ENCODE data around the gene LARGE1.

DNA sequence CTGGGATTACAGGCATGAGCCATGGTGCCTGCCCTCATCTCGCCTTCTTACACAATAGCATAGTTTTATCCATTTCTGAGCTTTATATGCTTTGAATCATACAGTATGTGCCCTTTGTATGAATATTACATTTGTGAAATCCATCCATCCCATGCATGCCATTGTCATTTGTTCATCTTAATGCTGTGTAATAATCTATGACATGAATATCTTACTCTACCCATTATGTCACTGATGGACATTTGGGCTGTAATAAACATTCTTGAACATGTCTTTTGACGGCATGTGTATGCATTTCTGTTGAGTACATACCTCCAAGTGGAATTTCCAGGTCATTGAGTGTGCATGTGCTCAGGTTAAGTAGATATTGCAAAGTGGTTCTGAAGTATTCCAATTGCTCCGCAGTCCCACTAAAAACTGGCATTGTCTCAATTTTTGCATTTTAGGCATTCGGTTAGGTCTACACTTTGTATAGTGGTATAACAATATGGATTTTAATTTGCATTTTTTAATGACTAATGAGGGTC, 522.8 kb downstream of the LARGE1 start:
- TF ChIP-seq POLR2A (IDR thresholded peaks at IDR 0.05; ENCODE audit: low read depth, low read length) (no peak), POU2F2 (IDR thresholded peaks at IDR 0.05; ENCODE audit: low read depth, low read length) (no peak), POLR2AphosphoS5 (IDR thresholded peaks at IDR 0.05; ENCODE audit: low read depth, low read length) (no peak), TAF1 (IDR thresholded peaks at IDR 0.05; ENCODE audit: low read depth, low read length) (no peak), SPI1 (IDR thresholded peaks at IDR 0.05; ENCODE audit: low read depth, low read length) (no peak), PAX5 (IDR thresholded peaks at IDR 0.05; ENCODE audit: insufficient read depth, low read length, severe bottlenecking) (no peak)
